Measurements from ENCODE around the gene SLC16A13.

- no peak for TF ChIP-seq CTCF (IDR thresholded peaks at IDR 0.05)
- no peak for TF ChIP-seq EZH2 (IDR thresholded peaks at IDR 0.05; ENCODE audit: borderline replicate concordance, insufficient read depth, low read depth, low read length, poor library complexity, severe bottlenecking)
Measured at GRCh38 chr17:7018331-7018964, 17.4 kb upstream of the SLC16A13 start.

Measured in B cell (primary cell).